ENCODE results near the gene COL27A1.

COL27A1 gene

DNA sequence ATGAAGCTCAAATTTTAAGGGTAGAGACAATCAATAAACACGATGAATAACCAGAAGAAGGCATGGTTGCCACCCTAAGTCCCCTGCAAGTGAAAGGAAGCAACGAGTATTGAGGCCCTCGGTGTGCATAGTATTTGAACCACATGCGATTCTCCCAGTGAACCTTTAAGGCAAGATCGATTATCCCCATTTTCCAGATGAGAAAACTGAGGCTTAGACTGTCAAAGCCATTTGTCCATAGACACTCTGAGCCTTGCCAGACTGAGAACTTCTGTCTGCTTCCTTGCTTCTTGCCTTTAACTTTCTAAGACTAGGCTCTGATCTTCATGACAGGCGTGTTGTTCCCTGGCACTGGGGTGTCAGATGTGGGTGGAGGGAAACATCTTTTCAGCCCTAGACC is 58.2 kb downstream of the COL27A1 start:
- no peak overlapping the region for H3K4me3 ChIP-seq (ENCODE audit: control insufficient read depth, low read depth, low read length)
- TF ChIP-seq CTCF (IDR thresholded peaks at IDR 0.05; ENCODE audit: control insufficient read depth, insufficient read depth, low read depth, low read length, missing control alignments): no peak
- DNase-seq (ENCODE audit: low read depth): no peak

DNA sequence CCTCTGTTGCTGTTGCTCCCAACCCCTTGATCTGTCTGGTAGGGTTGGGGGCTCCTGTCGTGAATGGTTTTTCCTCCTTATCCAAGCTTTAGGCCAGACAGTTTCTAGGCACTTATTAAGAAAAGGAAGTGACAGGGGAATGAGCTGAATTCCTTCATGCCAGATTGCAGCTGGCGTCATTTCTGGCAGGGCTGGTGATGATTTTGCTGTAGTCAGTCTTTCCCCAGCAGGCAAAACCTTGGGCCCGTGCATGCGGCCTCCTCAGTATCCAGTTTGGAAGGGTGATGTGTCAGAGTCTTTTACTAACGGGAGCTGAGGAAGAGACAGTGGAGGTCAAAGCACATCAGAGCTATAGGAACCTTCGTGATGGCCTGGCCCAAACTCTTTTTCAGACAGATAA is 58.8 kb downstream of the COL27A1 start:
- DNase-seq (ENCODE audit: low read depth): peak; percentile 46
- TF ChIP-seq CTCF (IDR thresholded peaks at IDR 0.05; ENCODE audit: control insufficient read depth, insufficient read depth, low read depth, low read length, missing control alignments): no peak
- H3K4me3 ChIP-seq (ENCODE audit: control insufficient read depth, low read depth, low read length): no peak overlapping the region

DNA sequence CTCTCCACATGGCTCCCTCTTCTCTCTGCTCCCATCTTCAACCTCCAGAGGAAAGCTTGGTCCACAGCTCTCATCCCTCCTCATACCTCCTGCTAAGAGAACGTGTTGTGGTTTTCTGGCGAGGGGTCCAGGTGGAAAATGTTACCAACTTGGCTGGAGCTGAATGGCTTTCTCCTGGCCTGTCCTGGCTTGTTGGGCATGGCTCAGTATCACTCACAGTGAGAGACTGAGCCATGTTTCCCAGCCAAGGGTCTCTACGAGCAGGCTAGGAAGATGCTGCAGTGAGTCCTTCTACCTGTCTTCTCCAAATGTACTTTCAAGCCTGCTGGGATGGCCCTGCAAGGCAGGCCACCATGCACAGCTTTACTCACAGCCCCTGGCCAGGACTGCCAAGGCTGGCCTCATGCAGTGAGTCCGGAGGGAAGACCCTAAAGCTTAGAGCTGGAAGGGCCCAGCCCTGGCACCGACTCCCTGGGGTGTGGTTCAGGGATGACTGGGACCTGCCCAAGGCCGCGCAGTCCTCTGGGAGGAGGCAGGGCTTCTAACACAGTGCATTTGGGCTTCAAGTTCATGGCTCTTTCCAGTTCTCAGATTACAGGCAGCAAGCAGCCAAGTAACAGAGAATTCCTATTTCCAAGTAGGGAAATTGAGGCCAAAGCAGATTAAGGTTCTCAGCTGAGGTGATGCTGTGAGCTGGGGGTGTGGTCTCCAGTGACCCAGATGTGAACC is 59.5 kb downstream of the COL27A1 start:
- no peak for TF ChIP-seq CTCF (IDR thresholded peaks at IDR 0.05; ENCODE audit: control insufficient read depth, insufficient read depth, low read depth, low read length, missing control alignments)

GRCh38 chr9:114216081-114216480 is 60.7 kb downstream of the COL27A1 start:
- DNase-seq (ENCODE audit: low read depth): no peak
- no peak for TF ChIP-seq CTCF (IDR thresholded peaks at IDR 0.05; ENCODE audit: control insufficient read depth, insufficient read depth, low read depth, low read length, missing control alignments)
- no peak overlapping the region for H3K4me3 ChIP-seq (ENCODE audit: control insufficient read depth, low read depth, low read length)

More for the DNA sequence above, 59.5 kb downstream of the COL27A1 start:
- no peak overlapping the region for H3K4me3 ChIP-seq (ENCODE audit: control insufficient read depth, low read depth, low read length)
- DNase-seq (ENCODE audit: low read depth): no peak

- no peak for TF ChIP-seq CTCF (IDR thresholded peaks at IDR 0.05; ENCODE audit: control insufficient read depth, insufficient read depth, low read depth, low read length, missing control alignments)
- no peak for DNase-seq (ENCODE audit: low read depth)
- no peak overlapping the region for H3K4me3 ChIP-seq (ENCODE audit: control insufficient read depth, low read depth, low read length)
Measured at GRCh38 chr9:114216976-114217375, 61.6 kb downstream of the COL27A1 start.

- TF ChIP-seq CTCF (IDR thresholded peaks at IDR 0.05; ENCODE audit: control insufficient read depth, insufficient read depth, low read depth, low read length, missing control alignments): no peak
- no peak for DNase-seq (ENCODE audit: low read depth)
- no peak overlapping the region for H3K4me3 ChIP-seq (ENCODE audit: control insufficient read depth, low read depth, low read length)
Measured at GRCh38 chr9:114218264-114219120, 63.2 kb downstream of the COL27A1 start.
